Left ventricle myocardium superior (tissue), 1 donor: ENCODE measurements around the gene POU6F2. TPM values are rescaled to one million over a fixed set of nuclear protein-coding genes. Genes with fewer than 3 reads are reported as not detected.

Source experiments
- ATAC-seq: fragments of 200-7000 bp; cut with Tn5 transposase; one replicate; pipeline ENCODE4 v1.9.1; 2020; ENCODE audit warnings: mild to moderate bottlenecking, moderate library complexity
- DNase-seq: peaks from one replicate; pipeline ENCODE4 v3.0.0-alpha.2; 2020
- intact Hi-C: fragments of 100-400 bp; cut with micrococcal nuclease; formaldehyde crosslinking; loops from one replicate; pipeline ENCODE4 v1.11.0; 2022
- total RNA-seq: library from RNA; stranded (reverse); fragmentation: NEBNext Ultra II Directional; extraction: Animal tissue kit (Norgen Biotek cat#: 25700); gene quantifications from one replicate; pipeline ENCODE4 v1.2.1, GENCODE V29; 2021
- donor health status: DM: no; HTN: yes; CAD: no; lungs with severe emphysema.

POU6F2 gene
- total RNA-seq, 1 donor from 2014 or later: not detected

- intact Hi-C loops: no loop called here
- DNase-seq (peak; percentile 58), ATAC-seq (peak; percentile 63)
These were observed 293.7 kb downstream of the POU6F2 start for GRCh38 chr7:39271402-39271801.

GRCh38 chr7:39272111-39272510 is 294.4 kb downstream of the POU6F2 start:
- intact Hi-C loops: no loop called here
- ATAC-seq (no peak), DNase-seq (no peak)

- no peak for DNase-seq
- ATAC-seq: no peak
- intact Hi-C loops: no loop called here
These were observed 295.0 kb downstream of the POU6F2 start for GRCh38 chr7:39272691-39273090.

GRCh38 chr7:39280337-39280736 is 302.6 kb downstream of the POU6F2 start:
- ATAC-seq: no peak
- DNase-seq: no peak
- intact Hi-C loops: no loop called here

- no peak for ATAC-seq
- no peak for DNase-seq
- intact Hi-C loops: no loop called here
These were observed 307.5 kb downstream of the POU6F2 start for GRCh38 chr7:39285256-39285655.

- ATAC-seq (no peak), DNase-seq (no peak)
- intact Hi-C loops: no loop called here
These were observed 310.6 kb downstream of the POU6F2 start for GRCh38 chr7:39288303-39288702.

- no peak for ATAC-seq
- no peak for DNase-seq
- intact Hi-C loops: no loop called here
These were observed 314.1 kb downstream of the POU6F2 start for GRCh38 chr7:39291628-39292410.

GRCh38 chr7:39293056-39293823 is 315.5 kb downstream of the POU6F2 start:
- no peak for ATAC-seq
- no peak for DNase-seq
- intact Hi-C loops: no loop called here

- DNase-seq: no peak
- no peak for ATAC-seq
- intact Hi-C loops: no loop called here
These were observed 316.3 kb downstream of the POU6F2 start for GRCh38 chr7:39294022-39294421.

GRCh38 chr7:39295796-39296195 is 318.1 kb downstream of the POU6F2 start:
- ATAC-seq (no peak), DNase-seq (no peak)
- intact Hi-C loops: no loop called here

GRCh38 chr7:39299695-39300094 is 322.0 kb downstream of the POU6F2 start:
- intact Hi-C loops: no loop called here
- DNase-seq: no peak
- no peak for ATAC-seq

- intact Hi-C loops: no loop called here
- DNase-seq: peak; percentile 29
- ATAC-seq: peak; percentile 69
These were observed 322.6 kb downstream of the POU6F2 start for GRCh38 chr7:39300276-39300675.

- no peak for DNase-seq
- ATAC-seq: no peak
- intact Hi-C loops: no loop called here
These were observed 323.8 kb downstream of the POU6F2 start for GRCh38 chr7:39301543-39301942.

GRCh38 chr7:39304178-39304577 is 326.5 kb downstream of the POU6F2 start:
- ATAC-seq: no peak
- DNase-seq: no peak
- intact Hi-C loops: no loop called here

- intact Hi-C loops: no loop called here
- DNase-seq (no peak), ATAC-seq (no peak)
These were observed 327.1 kb downstream of the POU6F2 start for GRCh38 chr7:39304668-39305405.

- intact Hi-C loops: no loop called here
- DNase-seq: no peak
- ATAC-seq: no peak
These were observed 328.4 kb downstream of the POU6F2 start for GRCh38 chr7:39306016-39306570.

GRCh38 chr7:39310699-39311098 is 333.0 kb downstream of the POU6F2 start:
- DNase-seq (no peak), ATAC-seq (no peak)
- intact Hi-C loops: no loop called here

- DNase-seq: no peak
- intact Hi-C loops: no loop called here
- ATAC-seq: no peak
These were observed 334.7 kb downstream of the POU6F2 start for GRCh38 chr7:39312254-39312989.

- no peak for ATAC-seq
- intact Hi-C loops: no loop called here
- no peak for DNase-seq
These were observed 335.7 kb downstream of the POU6F2 start for GRCh38 chr7:39313376-39313775.
